MM.1S (cell line): Measurements from ENCODE around the gene DCLK2.
A peak's percentile ranks its signal among the peaks of the same experiment; 100 is the strongest.

Experiments
- DNase-seq: peaks from one replicate; pipeline ENCODE4 v3.0.0-alpha.2; 2015
- H2AFZ ChIP-seq: fragments of 300-600 bp; sonication (generic); 2 replicates; pipeline ENCODE4 v1.6.0; 2016; ENCODE audit warnings: antibody characterized with exemption, low read length
- H3F3A ChIP-seq: fragments of 300-600 bp; sonication (generic); 2 replicates; pipeline ENCODE4 v1.6.1; 2016; ENCODE audit warnings: mild to moderate bottlenecking, antibody characterized with exemption, low read length, moderate library complexity, mixed read lengths; ENCODE audit not compliant: insufficient read depth
- H3K27ac ChIP-seq: fragments of 300-600 bp; sonication (generic); 2 replicates; pipeline ENCODE4 v1.5.1; 2016; ENCODE audit warnings: mild to moderate bottlenecking, low read length
- H3K27me3 ChIP-seq: fragments of 300-600 bp; sonication (generic); replicated peaks from 2 replicates; pipeline ENCODE4 v1.6.0; 2016; ENCODE audit warnings: low read length; ENCODE audit not compliant: insufficient read depth
- H3K36me3 ChIP-seq: fragments of 300-600 bp; sonication (generic); replicated peaks from 2 replicates; pipeline ENCODE4 v1.6.1; 2016; ENCODE audit warnings: mild to moderate bottlenecking, low read length, mixed read lengths; ENCODE audit not compliant: insufficient read depth
- H3K4me1 ChIP-seq: fragments of 300-600 bp; sonication (generic); 2 replicates; pipeline ENCODE4 v1.6.1; 2016; ENCODE audit warnings: low read length, mixed read lengths
- H3K4me2 ChIP-seq: fragments of 300-600 bp; sonication (generic); 2 replicates; pipeline ENCODE4 v1.6.0; 2016; ENCODE audit warnings: low read depth, low read length
- H3K4me3 ChIP-seq: fragments of 300-600 bp; sonication (generic); 2 replicates; pipeline ENCODE4 v1.5.1; 2016; ENCODE audit warnings: low read length, mixed read lengths
- H3K79me2 ChIP-seq: fragments of 300-600 bp; sonication (generic); 2 replicates; pipeline ENCODE4 v1.6.1; 2016; ENCODE audit warnings: mixed run types, low read length, mixed read lengths
- H3K9ac ChIP-seq: fragments of 300-600 bp; sonication (generic); 2 replicates; pipeline ENCODE4 v1.6.1; 2016; ENCODE audit warnings: low read length, mixed read lengths
- H3K9me2 ChIP-seq: fragments of 300-600 bp; sonication (generic); replicated peaks from 2 replicates; pipeline ENCODE4 v1.6.1; 2016; ENCODE audit warnings: mild to moderate bottlenecking, low read length, mixed read lengths; ENCODE audit not compliant: insufficient read depth
- H3K9me3 ChIP-seq: fragments of 300-600 bp; sonication (generic); replicated peaks from 2 replicates; pipeline ENCODE4 v1.6.1; 2016; ENCODE audit warnings: mild to moderate bottlenecking, low read length, mixed read lengths; ENCODE audit not compliant: insufficient read depth
- H4K20me1 ChIP-seq: fragments of 300-600 bp; sonication (generic); 2 replicates; pipeline ENCODE4 v1.6.1; 2016; ENCODE audit warnings: mild to moderate bottlenecking, low read length, moderate library complexity, mixed read lengths; ENCODE audit not compliant: insufficient read depth
- EZH2 ChIP-seq: fragments of 300-600 bp; sonication (generic); optimal IDR thresholded peaks from 2 replicates; pipeline ENCODE3; 2017; ENCODE audit warnings: low read depth, mild to moderate bottlenecking, antibody characterized with exemption, low read length, mixed read lengths
- EZH2phosphoT487 ChIP-seq: fragments of 300-600 bp; sonication (generic); IDR thresholded peaks from 2 replicates; pipeline ENCODE4 v1.6.1; 2018; ENCODE audit warnings: antibody characterized with exemption, low read length
- TF ChIP-seq, protein P1 (sequence below): fragments of 300-600 bp; sonication (generic); IDR thresholded peaks from 2 replicates; pipeline ENCODE4 v1.5.1; 2016; ENCODE audit warnings: antibody characterized with exemption, low read length, mixed read lengths

Gene DCLK2

DNA sequence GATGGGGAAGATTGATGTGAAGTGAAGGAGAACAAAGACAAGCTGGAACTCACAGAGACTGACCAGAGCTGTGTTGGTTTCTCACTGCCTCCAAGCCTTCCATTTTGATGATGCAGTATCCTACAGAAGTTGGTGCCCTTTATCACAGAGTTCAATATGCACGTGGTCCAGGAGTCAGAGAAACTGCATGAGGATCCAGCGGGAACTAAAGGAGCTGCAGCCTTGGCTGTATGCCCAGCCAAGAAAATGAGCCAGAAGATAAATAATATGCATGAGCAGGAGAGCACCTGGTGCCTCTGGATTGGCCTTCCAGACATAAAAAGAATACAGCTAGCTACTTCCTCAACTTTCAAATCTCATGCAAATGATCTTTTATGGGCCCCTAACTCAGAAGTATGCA lies 44.3 kb upstream of the DCLK2 start:
- no peaks in the 10 kb centered on the region for H3K9me2 ChIP-seq
- TF ChIP-seq EZH2 (no peak), EZH2phosphoT487 (no peak)
- TF ChIP-seq, protein P1, sequence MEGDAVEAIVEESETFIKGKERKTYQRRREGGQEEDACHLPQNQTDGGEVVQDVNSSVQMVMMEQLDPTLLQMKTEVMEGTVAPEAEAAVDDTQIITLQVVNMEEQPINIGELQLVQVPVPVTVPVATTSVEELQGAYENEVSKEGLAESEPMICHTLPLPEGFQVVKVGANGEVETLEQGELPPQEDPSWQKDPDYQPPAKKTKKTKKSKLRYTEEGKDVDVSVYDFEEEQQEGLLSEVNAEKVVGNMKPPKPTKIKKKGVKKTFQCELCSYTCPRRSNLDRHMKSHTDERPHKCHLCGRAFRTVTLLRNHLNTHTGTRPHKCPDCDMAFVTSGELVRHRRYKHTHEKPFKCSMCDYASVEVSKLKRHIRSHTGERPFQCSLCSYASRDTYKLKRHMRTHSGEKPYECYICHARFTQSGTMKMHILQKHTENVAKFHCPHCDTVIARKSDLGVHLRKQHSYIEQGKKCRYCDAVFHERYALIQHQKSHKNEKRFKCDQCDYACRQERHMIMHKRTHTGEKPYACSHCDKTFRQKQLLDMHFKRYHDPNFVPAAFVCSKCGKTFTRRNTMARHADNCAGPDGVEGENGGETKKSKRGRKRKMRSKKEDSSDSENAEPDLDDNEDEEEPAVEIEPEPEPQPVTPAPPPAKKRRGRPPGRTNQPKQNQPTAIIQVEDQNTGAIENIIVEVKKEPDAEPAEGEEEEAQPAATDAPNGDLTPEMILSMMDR = no peak
- no peak overlapping the region for H3K4me2 ChIP-seq
- H3K27me3 ChIP-seq = no peaks in the 10 kb centered on the region
- no peaks in the 10 kb centered on the region for H3K79me2 ChIP-seq
- H3F3A ChIP-seq = no peaks in the 10 kb centered on the region
- DNase-seq = no peak
- no peaks in the 10 kb centered on the region for H4K20me1 ChIP-seq
- no peaks in the 10 kb centered on the region for H3K36me3 ChIP-seq
- no peak overlapping the region for H2AFZ ChIP-seq
- H3K27ac ChIP-seq = no peak overlapping the region
- no peaks in the 10 kb centered on the region for H3K4me1 ChIP-seq
- H3K4me3 ChIP-seq = no peak overlapping the region
- H3K9ac ChIP-seq = no peak overlapping the region
- no peaks in the 10 kb centered on the region for H3K9me3 ChIP-seq

- H3K27ac ChIP-seq = no peak overlapping the region
- H3K36me3 ChIP-seq = no peaks in the 10 kb centered on the region
- no peak for DNase-seq
- TF ChIP-seq, protein P1 = no peak
- no peak for TF ChIP-seq EZH2phosphoT487
- TF ChIP-seq EZH2 = no peak
- H3F3A ChIP-seq = no peaks in the 10 kb centered on the region
- no peaks in the 10 kb centered on the region for H4K20me1 ChIP-seq
- H3K27me3 ChIP-seq = no peaks in the 10 kb centered on the region
- H3K4me2 ChIP-seq = no peak overlapping the region
- no peaks in the 10 kb centered on the region for H3K4me1 ChIP-seq
- H3K79me2 ChIP-seq = no peaks in the 10 kb centered on the region
- H2AFZ ChIP-seq = no peak overlapping the region
- H3K9ac ChIP-seq = no peak overlapping the region
- no peak overlapping the region for H3K4me3 ChIP-seq
- no peaks in the 10 kb centered on the region for H3K9me3 ChIP-seq
- H3K9me2 ChIP-seq = no peaks in the 10 kb centered on the region
Measured at GRCh38 chr4:150037251-150037856, 40.9 kb upstream of the DCLK2 start.

- Histone ChIP-seq H3K4me2 (no peak overlapping the region), H3K4me1 (no peaks in the 10 kb centered on the region), H3K27ac (no peak overlapping the region; the same call in 1 of the 2 replicates), H3K27me3 (no peaks in the 10 kb centered on the region), H3K9ac (no peak overlapping the region), H3F3A (no peaks in the 10 kb centered on the region), H3K4me3 (no peak overlapping the region), H2AFZ (no peak overlapping the region), H3K36me3 (no peaks in the 10 kb centered on the region), H3K9me2 (no peaks in the 10 kb centered on the region), H3K9me3 (no peaks in the 10 kb centered on the region), H3K79me2 (no peaks in the 10 kb centered on the region), H4K20me1 (no peaks in the 10 kb centered on the region)
- peak; percentile 28 for DNase-seq
- TF ChIP-seq EZH2phosphoT487 (no peak), EZH2 (no peak)
- TF ChIP-seq, protein P1 = no peak
Measured at GRCh38 chr4:150038335-150039076, 39.7 kb upstream of the DCLK2 start.
